Mesenchymal stem cell (in vitro differentiated cells and primary cell): ENCODE results near the gene AIF1.

Source experiments
- DNase-seq: peaks from one replicate; pipeline ENCODE4 v3.0.0-alpha.2; 2013
- H2AFZ ChIP-seq: one replicate; pipeline ENCODE4 v1.6.1; 2013; ENCODE audit warnings: low read depth, mild to moderate bottlenecking, control low read depth, inconsistent platforms, low read length, moderate library complexity
- H2AK5ac ChIP-seq: 2 replicates; pipeline ENCODE4 v1.6.1; 2013; ENCODE audit warnings: low read length, moderate library complexity, mild to moderate bottlenecking, inconsistent platforms; ENCODE audit not compliant: severe bottlenecking
- H2BK120ac ChIP-seq: one replicate; pipeline ENCODE4 v1.6.1; 2013; ENCODE audit warnings: low read depth, mild to moderate bottlenecking, inconsistent platforms, low read length, moderate library complexity
- H2BK12ac ChIP-seq, 2 experiments: one replicate each; pipeline ENCODE4 v1.6.1; 2013; ENCODE audit warnings: inconsistent platforms in 2 of 2, low read length in 2 of 2, mild to moderate bottlenecking in 2 of 2, moderate library complexity in 2 of 2, control low read depth in 1 of 2
- H2BK15ac ChIP-seq: one replicate; pipeline ENCODE4 v1.6.1; 2013; ENCODE audit warnings: mild to moderate bottlenecking, low read depth, inconsistent platforms; ENCODE audit not compliant: poor library complexity, severe bottlenecking
- H2BK5ac ChIP-seq: 2 replicates; pipeline ENCODE4 v1.6.1; 2013; ENCODE audit warnings: low read depth, mild to moderate bottlenecking, low read length, control low read depth, inconsistent platforms; ENCODE audit not compliant: poor library complexity, severe bottlenecking
- H3K14ac ChIP-seq, 2 experiments: one replicate each; pipeline ENCODE4 v1.6.1; 2013; ENCODE audit warnings: inconsistent platforms in 2 of 2, low read length in 2 of 2, control low read depth in 1 of 2, mild to moderate bottlenecking in 1 of 2, moderate library complexity in 1 of 2
- H3K18ac ChIP-seq, 2 experiments: one replicate each; pipeline ENCODE4 v1.6.1; 2013; ENCODE audit warnings: inconsistent platforms in 2 of 2, low read length in 2 of 2, control low read depth in 1 of 2, low read depth in 1 of 2, mild to moderate bottlenecking in 1 of 2
- H3K23ac ChIP-seq, 2 experiments: one replicate each; pipeline ENCODE4 v1.6.1; 2013; ENCODE audit warnings: inconsistent platforms in 2 of 2, low read length in 2 of 2, mild to moderate bottlenecking in 2 of 2, moderate library complexity in 2 of 2, control low read depth in 1 of 2
- H3K27ac ChIP-seq: 2 replicates; pipeline ENCODE4 v1.5.1; 2013; ENCODE audit warnings: mild to moderate bottlenecking, moderate library complexity, low read length, control low read depth, inconsistent platforms; ENCODE audit not compliant: poor library complexity, severe bottlenecking
- H3K27me3 ChIP-seq, 2 experiments: 2 replicates each; pipeline versions ENCODE4 v1.6.1 to v1.7.0; 2013; ENCODE audit warnings: low read length in 2 of 2, mild to moderate bottlenecking in 2 of 2, moderate library complexity in 2 of 2, control low read depth in 1 of 2, inconsistent platforms in 1 of 2; ENCODE audit not compliant: control insufficient read depth in 1 of 2, insufficient read depth in 1 of 2
- H3K36me3 ChIP-seq, 2 experiments: 2 replicates each; pipeline versions ENCODE4 v1.6.1 to v1.7.0; 2013; ENCODE audit warnings: low read length in 2 of 2, control low read depth in 1 of 2, inconsistent platforms in 1 of 2, low read depth in 1 of 2, mild to moderate bottlenecking in 1 of 2; ENCODE audit not compliant: insufficient read depth in 2 of 2, control insufficient read depth in 1 of 2
- H3K4ac ChIP-seq, 2 experiments: one replicate each; pipeline ENCODE4 v1.6.1; 2013; ENCODE audit warnings: inconsistent platforms in 2 of 2, low read length in 2 of 2, mild to moderate bottlenecking in 2 of 2, moderate library complexity in 2 of 2, control low read depth in 1 of 2, low read depth in 1 of 2
- H3K4me1 ChIP-seq: 2 replicates; pipeline ENCODE4 v1.6.1; 2013; ENCODE audit warnings: low read depth, low read length, control low read depth; ENCODE audit not compliant: control insufficient read depth, insufficient read depth
- H3K4me2 ChIP-seq: 2 replicates; pipeline ENCODE4 v1.6.1; 2013; ENCODE audit warnings: low read length, mild to moderate bottlenecking, inconsistent platforms; ENCODE audit not compliant: poor library complexity, severe bottlenecking
- H3K4me3 ChIP-seq, 2 experiments: 2 replicates each; pipeline versions ENCODE4 v1.5.1 to v1.7.0; 2013; ENCODE audit warnings: low read length in 2 of 2, mild to moderate bottlenecking in 2 of 2, control low read depth in 1 of 2, low read depth in 1 of 2; ENCODE audit not compliant: insufficient read depth in 1 of 2
- H3K79me1 ChIP-seq: replicated peaks from 2 replicates; pipeline ENCODE4 v1.6.1; 2013; ENCODE audit warnings: mild to moderate bottlenecking, control low read depth, low read length, inconsistent platforms; ENCODE audit not compliant: poor library complexity, severe bottlenecking
- H3K9ac ChIP-seq: 2 replicates; pipeline ENCODE4 v1.7.0; 2013; ENCODE audit warnings: mild to moderate bottlenecking, low read length, moderate library complexity
- H3K9me3 ChIP-seq: 2 replicates; pipeline ENCODE4 v1.7.0; 2013; ENCODE audit warnings: mild to moderate bottlenecking, low read length; ENCODE audit not compliant: control insufficient read depth
- H4K8ac ChIP-seq: one replicate; pipeline ENCODE4 v1.6.1; 2013; ENCODE audit warnings: inconsistent platforms, mild to moderate bottlenecking, low read length, moderate library complexity
- H4K91ac ChIP-seq: one replicate; pipeline ENCODE4 v1.6.1; 2013; ENCODE audit warnings: mild to moderate bottlenecking, low read length, inconsistent platforms
- WGBS: methylation state at CpG from one replicate; pipeline ENCODE4 v1.1.7; 2013; ENCODE audit warnings: mixed read lengths; 5-methylcytosine and 5-hydroxymethylcytosine counted together

AIF1 gene

DNA sequence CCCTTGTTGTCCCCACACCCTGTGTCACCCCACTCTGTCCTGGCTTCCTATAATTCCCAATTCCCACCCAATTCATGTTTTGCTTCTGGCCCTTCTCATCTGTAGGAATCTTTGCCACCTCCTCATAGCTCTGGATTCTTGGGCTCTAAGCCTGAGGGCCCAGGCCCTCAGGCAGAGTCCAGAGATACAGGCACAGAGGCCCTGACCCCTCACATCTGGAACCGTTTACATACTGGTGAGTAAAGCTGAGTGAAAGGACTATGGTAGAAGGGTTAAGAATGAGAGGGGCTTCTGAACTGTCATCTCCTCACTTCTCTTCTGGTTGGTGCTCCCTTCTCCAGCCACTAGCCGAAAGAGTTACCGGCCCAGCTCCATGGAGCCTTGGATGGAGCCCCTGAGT lies 19.1 kb downstream of the AIF1 start:
- H3K4me3 ChIP-seq: no peak overlapping the region
- no peak overlapping the region for H3K18ac ChIP-seq
- peaks cover 18% of the 10 kb centered on the region for H3K79me1 ChIP-seq
- H3K36me3 ChIP-seq: peaks cover 90 to 97% of the 10 kb centered on the region in 2 experiments
- H3K4me2 ChIP-seq: no peak overlapping the region
- H3K14ac ChIP-seq: no peak overlapping the region
- H3K23ac ChIP-seq: no peak overlapping the region
- no peak overlapping the region for H4K91ac ChIP-seq
- H3K27ac ChIP-seq: no peak overlapping the region
- no peak overlapping the region for H3K4ac ChIP-seq
- no peak overlapping the region for H4K8ac ChIP-seq
- no peak overlapping the region for H2BK15ac ChIP-seq
- H2BK5ac ChIP-seq: no peak overlapping the region
- no peak overlapping the region for H2BK12ac ChIP-seq
- no peak overlapping the region for H2AK5ac ChIP-seq
- 83% methylated on average over 3 of the region's 3 CpGs for WGBS
- peaks cover 1% of the 10 kb centered on the region for H3K4me1 ChIP-seq
- no peak for DNase-seq
- H3K27me3 ChIP-seq: no peaks in the 10 kb centered on the region
- no peak overlapping the region for H2AFZ ChIP-seq
- no peaks in the 10 kb centered on the region for H3K9me3 ChIP-seq
- no peak overlapping the region for H2BK120ac ChIP-seq
- H3K9ac ChIP-seq: peak overlapping the region; percentile 60

DNA sequence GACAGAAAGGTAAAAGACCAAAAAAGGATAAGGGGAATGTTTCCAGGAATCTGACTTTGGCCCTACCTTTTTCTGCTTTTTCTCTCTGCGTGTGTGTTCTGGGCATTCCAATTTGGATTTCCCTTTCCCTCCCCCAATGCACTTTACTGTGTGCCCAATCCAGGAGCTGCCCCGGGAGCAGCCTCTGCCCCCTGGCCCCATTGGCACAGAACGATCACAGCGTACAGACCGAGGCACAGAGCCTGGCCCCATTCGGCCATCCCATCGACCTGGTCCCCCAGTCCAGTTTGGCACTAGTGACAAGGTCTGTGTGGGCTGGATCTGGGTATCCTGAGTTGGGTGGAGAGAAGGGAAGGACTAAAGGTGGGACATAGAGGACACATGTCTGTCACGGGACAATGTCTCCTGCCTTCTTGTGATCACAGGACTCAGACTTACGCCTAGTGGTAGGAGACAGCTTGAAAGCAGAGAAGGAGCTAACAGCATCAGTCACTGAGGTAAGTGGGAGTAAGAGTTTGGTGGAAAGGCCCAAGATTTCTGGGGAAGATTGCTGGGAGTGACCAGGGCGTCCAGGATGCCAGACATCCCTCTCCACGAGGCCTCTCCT lies 20.0 kb downstream of the AIF1 start:
- Histone ChIP-seq H3K4me1 (peaks cover 1% of the 10 kb centered on the region), H2AK5ac (no peak overlapping the region), H3K27me3 (no peaks in the 10 kb centered on the region), H3K9me3 (no peaks in the 10 kb centered on the region), H3K4me3 (no peak overlapping the region), H3K27ac (no peak overlapping the region), H3K23ac (peak overlapping the region in 1 of 2 experiments; percentile 27), H3K4me2 (no peak overlapping the region), H3K79me1 (peaks cover 17% of the 10 kb centered on the region), H2AFZ (no peak overlapping the region), H2BK12ac (no peak overlapping the region), H2BK120ac (no peak overlapping the region), H3K9ac (peak overlapping the region; percentile 60), H3K18ac (no peak overlapping the region), H3K36me3 (peaks cover 90 to 97% of the 10 kb centered on the region in 2 experiments), H3K14ac (no peak overlapping the region), H4K91ac (no peak overlapping the region), H2BK15ac (no peak overlapping the region), H4K8ac (no peak overlapping the region), H2BK5ac (no peak overlapping the region), H3K4ac (no peak overlapping the region)
- 87% methylated on average over 11 of the region's 11 CpGs for WGBS
- DNase-seq: no peak

DNA sequence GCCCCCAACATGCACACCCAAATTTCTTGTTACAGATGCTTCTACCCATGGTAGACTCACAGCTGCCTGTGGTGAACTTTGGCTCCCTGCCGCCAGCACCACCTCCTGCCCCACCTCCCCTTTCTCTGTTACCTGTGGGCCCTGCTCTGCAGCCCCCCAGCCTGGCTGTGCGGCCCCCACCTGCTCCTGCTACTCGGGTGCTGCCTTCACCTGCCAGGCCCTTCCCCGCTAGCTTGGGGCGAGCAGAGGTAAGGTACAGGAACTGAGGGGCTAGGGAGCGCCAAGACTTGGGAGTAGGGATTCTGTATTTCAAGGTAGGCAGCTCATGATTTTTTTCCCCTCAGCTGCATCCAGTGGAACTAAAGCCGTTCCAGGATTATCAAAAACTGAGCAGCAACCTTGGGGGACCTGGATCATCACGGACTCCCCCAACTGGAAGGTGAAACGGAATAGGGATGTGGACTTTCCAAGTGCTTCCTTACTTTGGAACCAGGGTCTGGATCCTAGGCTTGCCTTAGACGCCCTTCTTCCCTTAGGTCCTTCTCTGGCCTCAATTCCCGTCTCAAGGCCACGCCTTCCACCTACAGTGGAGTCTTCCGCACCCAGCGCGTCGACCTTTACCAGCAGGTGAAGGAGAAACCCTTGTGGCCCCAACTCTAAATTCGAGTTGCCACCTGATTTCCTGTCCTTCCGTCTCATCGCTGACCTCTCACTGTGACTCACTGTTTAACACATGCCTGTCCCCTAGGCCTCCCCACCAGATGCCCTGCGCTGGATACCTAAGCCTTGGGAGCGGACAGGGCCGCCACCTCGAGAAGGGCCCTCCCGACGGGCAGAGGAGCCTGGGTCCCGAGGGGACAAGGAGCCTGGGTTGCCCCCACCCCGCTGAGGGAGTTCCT lies 21.9 kb downstream of the AIF1 start:
- WGBS: 92% methylated on average over 26 of the region's 27 CpGs
- H3K27ac ChIP-seq: no peak overlapping the region

DNA sequence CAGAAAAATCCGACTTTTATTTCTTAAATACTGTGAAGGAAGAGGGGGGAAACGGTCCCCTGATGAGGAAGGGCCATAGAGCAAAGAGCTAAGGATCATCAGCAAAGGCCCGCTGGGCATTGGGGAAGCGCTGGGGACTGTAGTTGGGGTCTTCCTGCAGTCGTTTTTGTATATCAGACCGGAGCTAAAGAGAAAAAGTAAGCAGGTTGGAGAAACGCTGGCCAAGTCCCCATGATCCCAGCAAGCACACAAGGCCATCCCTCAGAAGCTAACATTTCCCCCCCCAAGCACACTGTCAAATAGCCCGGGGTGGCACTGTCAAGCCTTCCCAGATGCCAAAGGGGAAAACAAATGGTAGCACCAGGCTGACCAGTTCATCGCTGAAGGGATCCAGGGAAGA lies 24.0 kb downstream of the AIF1 start:
- Histone ChIP-seq H3K27ac (no peak overlapping the region), H3K4me2 (no peak overlapping the region), H4K91ac (no peak overlapping the region), H3K23ac (no peak overlapping the region), H3K4me3 (no peak overlapping the region), H2BK15ac (no peak overlapping the region), H2AK5ac (no peak overlapping the region), H3K4me1 (peaks cover 3% of the 10 kb centered on the region), H3K9ac (peak overlapping the region; percentile 62), H2BK12ac (no peak overlapping the region), H2BK120ac (no peak overlapping the region), H3K36me3 (peaks cover 87 to 94% of the 10 kb centered on the region in 2 experiments), H4K8ac (no peak overlapping the region), H3K79me1 (peaks cover 23% of the 10 kb centered on the region), H3K4ac (no peak overlapping the region), H3K14ac (no peak overlapping the region), H3K27me3 (no peaks in the 10 kb centered on the region), H3K18ac (no peak overlapping the region), H2BK5ac (no peak overlapping the region), H3K9me3 (no peaks in the 10 kb centered on the region), H2AFZ (no peak overlapping the region)
- DNase-seq: no peak
- 93% methylated on average over 9 of the region's 9 CpGs for WGBS

More for the DNA sequence above, 21.9 kb downstream of the AIF1 start:
- Histone ChIP-seq H3K23ac (no peak overlapping the region), H2AFZ (no peak overlapping the region), H4K8ac (no peak overlapping the region), H3K4me1 (peaks cover 1% of the 10 kb centered on the region), H2BK120ac (no peak overlapping the region), H3K9me3 (no peaks in the 10 kb centered on the region), H2AK5ac (no peak overlapping the region), H2BK12ac (no peak overlapping the region), H3K4ac (no peak overlapping the region), H3K14ac (no peak overlapping the region), H3K4me2 (no peak overlapping the region), H3K79me1 (peaks cover 17% of the 10 kb centered on the region), H3K27me3 (no peaks in the 10 kb centered on the region), H2BK5ac (no peak overlapping the region), H4K91ac (no peak overlapping the region), H3K4me3 (no peak overlapping the region), H3K36me3 (peaks cover 90 to 97% of the 10 kb centered on the region in 2 experiments), H2BK15ac (no peak overlapping the region), H3K9ac (no peak overlapping the region), H3K18ac (no peak overlapping the region)
- DNase-seq: no peak
